Ishikawa (cell line): ENCODE results near the gene HRH1.
A peak's percentile ranks its signal among the peaks of the same experiment; 100 is the strongest.

Experiments used
- CEBPB ChIP-seq: IDR thresholded peaks from 2 replicates; pipeline ENCODE4 v1.6.1; 2012
- CREB1 ChIP-seq: IDR thresholded peaks from 2 replicates; pipeline ENCODE4 v1.6.1; 2012; ENCODE audit warnings: low read depth
- EGR1 ChIP-seq: IDR thresholded peaks from 2 replicates; pipeline ENCODE4 v1.6.1; 2012
- EP300 ChIP-seq: IDR thresholded peaks from 2 replicates; pipeline ENCODE4 v1.6.1; 2012; ENCODE audit warnings: borderline replicate concordance
- FOXM1 ChIP-seq: IDR thresholded peaks from 2 replicates; pipeline ENCODE4 v1.6.1; 2012; ENCODE audit warnings: low read depth, borderline replicate concordance
- MAX ChIP-seq: IDR thresholded peaks from 2 replicates; pipeline ENCODE4 v1.6.1; 2012
- NFIC ChIP-seq: IDR thresholded peaks from 2 replicates; pipeline ENCODE4 v1.6.1; 2012
- RAD21 ChIP-seq: IDR thresholded peaks from 2 replicates; pipeline ENCODE4 v1.6.1; 2012; ENCODE audit warnings: low read depth
- REST ChIP-seq: IDR thresholded peaks from 2 replicates; pipeline ENCODE4 v1.6.1; 2012; ENCODE audit warnings: low read depth, mild to moderate bottlenecking
- TAF1 ChIP-seq: IDR thresholded peaks from 2 replicates; pipeline ENCODE4 v1.6.1; 2012; ENCODE audit warnings: low read depth, mild to moderate bottlenecking
- TCF12 ChIP-seq: IDR thresholded peaks from 2 replicates; pipeline ENCODE4 v1.6.1; 2012; ENCODE audit warnings: low read depth
- TEAD4 ChIP-seq: IDR thresholded peaks from 2 replicates; pipeline ENCODE4 v1.6.1; 2012
- USF1 ChIP-seq: IDR thresholded peaks from 2 replicates; pipeline ENCODE4 v1.6.1; 2012
- YY1 ChIP-seq: IDR thresholded peaks from 2 replicates; pipeline ENCODE4 v1.6.1; 2012; ENCODE audit warnings: low read depth
- ZBTB7A ChIP-seq: IDR thresholded peaks from 2 replicates; pipeline ENCODE4 v1.6.1; 2012; ENCODE audit warnings: low read depth

HRH1 gene

GRCh38 chr3:11230832-11231231 lies 76.5 kb downstream of the HRH1 start:
- TF ChIP-seq CEBPB, result no peak
- no peak for TF ChIP-seq FOXM1
- TF ChIP-seq NFIC, result no peak
- TF ChIP-seq TEAD4, result no peak
- no peak for TF ChIP-seq TAF1

GRCh38 chr3:11235385-11235784 lies 81.1 kb downstream of the HRH1 start:
- TF ChIP-seq USF1 (no peak), ZBTB7A (no peak), MAX (no peak), TCF12 (no peak), NFIC (no peak), REST (no peak), FOXM1 (no peak), EP300 (no peak), CREB1 (no peak), RAD21 (no peak), TAF1 (no peak), EGR1 (no peak), TEAD4 (no peak), YY1 (no peak), CEBPB (no peak)

DNA sequence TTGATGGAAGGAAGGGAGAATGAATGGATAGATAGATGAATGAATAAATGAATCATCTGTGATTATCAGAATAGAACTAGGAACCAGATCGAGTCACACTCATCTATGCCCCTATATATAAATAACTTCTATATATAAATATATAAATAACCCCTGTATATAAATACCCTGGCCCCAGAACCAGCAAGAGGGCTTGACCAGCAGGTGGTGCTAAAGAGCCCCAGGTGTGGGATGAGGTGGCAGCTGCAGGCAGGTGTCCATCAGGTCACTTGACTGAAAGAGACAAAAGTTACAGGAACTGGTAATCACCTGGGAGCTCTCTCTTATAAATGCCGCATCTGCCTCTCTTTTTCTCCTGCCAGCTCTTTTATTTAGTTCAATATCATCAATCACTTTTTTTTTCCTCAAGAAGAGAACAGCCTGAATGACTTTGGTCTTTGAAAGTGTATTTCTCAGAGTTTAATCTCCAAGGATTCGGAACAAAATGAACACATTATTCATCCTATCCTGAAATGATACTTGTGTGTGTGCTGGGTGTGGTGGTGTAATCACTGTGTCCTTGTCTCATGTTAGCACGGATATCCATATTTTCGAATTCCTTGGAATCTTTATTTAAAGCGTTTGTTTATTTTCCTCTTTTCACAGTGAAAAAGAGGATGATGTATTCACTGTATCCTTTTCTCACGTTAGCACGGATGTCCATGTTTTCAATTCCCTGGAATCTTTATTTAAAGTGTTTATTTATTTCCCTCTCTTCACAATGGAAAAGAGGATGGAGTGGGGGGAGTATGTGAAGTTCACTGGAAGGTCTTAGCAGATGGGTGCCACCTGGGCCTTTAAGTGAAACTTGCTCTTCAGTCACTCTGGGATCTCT lies 82.5 kb downstream of the HRH1 start:
- TF ChIP-seq MAX, result no peak
- peak; percentile 67 for TF ChIP-seq RAD21
- no peak for TF ChIP-seq EGR1

GRCh38 chr3:11238060-11238459 lies 83.8 kb downstream of the HRH1 start:
- TF ChIP-seq REST, result no peak
- TF ChIP-seq EGR1, result no peak
- no peak for TF ChIP-seq FOXM1
- no peak for TF ChIP-seq TAF1
- no peak for TF ChIP-seq NFIC
- no peak for TF ChIP-seq USF1
- TF ChIP-seq EP300, result no peak

DNA sequence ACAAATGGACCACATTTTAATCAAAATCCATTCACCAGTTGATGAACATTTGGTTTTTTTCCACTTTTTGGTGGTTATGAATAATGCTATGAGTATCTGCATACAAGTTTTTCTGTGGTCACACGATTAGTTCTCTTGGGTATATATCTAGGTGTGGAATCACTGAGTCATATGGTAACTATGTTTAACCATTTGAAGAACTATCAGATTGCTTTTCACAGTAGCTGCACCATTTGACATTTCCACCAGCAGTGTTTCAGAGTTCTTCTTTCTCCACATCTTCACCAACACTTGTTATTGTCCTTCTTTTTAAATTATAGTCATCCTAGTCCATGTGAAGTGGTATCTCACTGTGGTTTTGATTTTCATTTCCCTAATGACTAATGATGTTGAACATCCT lies 84.6 kb downstream of the HRH1 start:
- TF ChIP-seq TCF12, result no peak

DNA sequence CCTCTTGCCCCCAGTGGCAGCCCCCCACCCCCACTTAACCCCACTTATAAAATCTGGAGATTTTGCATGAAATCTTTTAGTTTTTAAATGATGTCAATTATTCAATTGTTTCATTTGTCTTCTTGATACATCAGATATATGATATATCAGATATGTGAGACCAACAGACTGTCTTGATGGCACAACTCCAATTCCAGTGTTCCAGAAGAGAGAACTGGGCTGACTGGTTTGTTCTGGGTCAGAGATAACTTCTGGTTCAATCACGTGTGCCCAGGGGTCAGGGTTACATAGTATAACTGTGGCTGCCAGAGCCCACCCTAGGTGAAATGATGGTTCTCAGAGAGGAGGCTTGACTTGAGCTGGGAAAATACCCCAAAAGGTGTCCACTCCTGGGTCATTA lies 85.5 kb downstream of the HRH1 start:
- TF ChIP-seq EP300 (no peak), RAD21 (no peak), FOXM1 (no peak), YY1 (no peak)

- TF ChIP-seq CREB1, result no peak
- no peak for TF ChIP-seq REST
- TF ChIP-seq USF1, result no peak
- no peak for TF ChIP-seq TCF12
- no peak for TF ChIP-seq EP300
- TF ChIP-seq FOXM1, result no peak
- no peak for TF ChIP-seq ZBTB7A
- TF ChIP-seq YY1, result no peak
- no peak for TF ChIP-seq NFIC
These were observed 86.2 kb downstream of the HRH1 start for GRCh38 chr3:11240496-11240895.
